ENCODE measurements around the gene CADPS2.

CADPS2 gene

DNA sequence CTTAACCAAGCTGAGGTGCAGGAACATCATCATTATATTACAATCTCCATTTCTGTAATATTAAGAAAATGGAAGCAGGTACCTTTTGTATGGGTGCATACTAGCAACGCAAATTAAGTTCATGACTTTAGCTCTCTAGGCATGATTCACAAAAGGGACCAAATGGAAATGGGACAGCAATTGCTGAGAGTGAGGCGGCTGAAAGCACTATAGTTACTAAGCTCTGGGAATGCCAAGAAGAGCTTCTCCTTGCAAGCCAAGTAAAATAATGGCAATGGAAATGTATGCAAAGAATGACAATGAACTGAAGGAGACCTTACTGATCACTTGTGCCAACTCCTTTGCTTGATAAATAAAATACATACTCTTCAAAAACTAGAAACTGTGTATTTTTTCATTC, 147.3 kb downstream of the CADPS2 start:
- TF ChIP-seq ZFX (IDR thresholded peaks at IDR 0.05; ENCODE audit: borderline replicate concordance) = no peak
- TF ChIP-seq, protein P1, sequence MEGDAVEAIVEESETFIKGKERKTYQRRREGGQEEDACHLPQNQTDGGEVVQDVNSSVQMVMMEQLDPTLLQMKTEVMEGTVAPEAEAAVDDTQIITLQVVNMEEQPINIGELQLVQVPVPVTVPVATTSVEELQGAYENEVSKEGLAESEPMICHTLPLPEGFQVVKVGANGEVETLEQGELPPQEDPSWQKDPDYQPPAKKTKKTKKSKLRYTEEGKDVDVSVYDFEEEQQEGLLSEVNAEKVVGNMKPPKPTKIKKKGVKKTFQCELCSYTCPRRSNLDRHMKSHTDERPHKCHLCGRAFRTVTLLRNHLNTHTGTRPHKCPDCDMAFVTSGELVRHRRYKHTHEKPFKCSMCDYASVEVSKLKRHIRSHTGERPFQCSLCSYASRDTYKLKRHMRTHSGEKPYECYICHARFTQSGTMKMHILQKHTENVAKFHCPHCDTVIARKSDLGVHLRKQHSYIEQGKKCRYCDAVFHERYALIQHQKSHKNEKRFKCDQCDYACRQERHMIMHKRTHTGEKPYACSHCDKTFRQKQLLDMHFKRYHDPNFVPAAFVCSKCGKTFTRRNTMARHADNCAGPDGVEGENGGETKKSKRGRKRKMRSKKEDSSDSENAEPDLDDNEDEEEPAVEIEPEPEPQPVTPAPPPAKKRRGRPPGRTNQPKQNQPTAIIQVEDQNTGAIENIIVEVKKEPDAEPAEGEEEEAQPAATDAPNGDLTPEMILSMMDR (IDR thresholded peaks at IDR 0.05) = no peak
- no peak overlapping the region for H3K27ac ChIP-seq

DNA sequence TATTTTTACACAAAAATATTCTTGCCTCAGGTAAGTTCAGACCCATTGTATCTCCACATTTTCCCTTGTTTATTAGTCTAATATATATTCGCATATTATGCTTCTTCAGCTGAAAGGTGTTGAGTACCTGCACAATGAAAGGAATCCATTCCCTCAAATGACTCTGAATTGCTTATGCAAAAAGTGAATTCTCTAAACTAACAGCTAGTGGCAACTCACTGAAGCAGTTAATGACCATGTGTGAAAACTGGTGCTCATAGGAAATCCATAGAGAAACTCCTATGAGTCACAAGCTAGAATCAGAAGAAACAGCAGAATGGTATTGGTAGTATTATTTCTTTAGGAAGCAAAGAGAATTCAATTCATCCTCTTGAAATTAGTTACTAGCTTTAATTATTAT, 150.1 kb downstream of the CADPS2 start:
- no peak overlapping the region for H3K27ac ChIP-seq
- TF ChIP-seq ZFX (IDR thresholded peaks at IDR 0.05; ENCODE audit: borderline replicate concordance) = no peak
- TF ChIP-seq, protein P1 (IDR thresholded peaks at IDR 0.05) = no peak

DNA sequence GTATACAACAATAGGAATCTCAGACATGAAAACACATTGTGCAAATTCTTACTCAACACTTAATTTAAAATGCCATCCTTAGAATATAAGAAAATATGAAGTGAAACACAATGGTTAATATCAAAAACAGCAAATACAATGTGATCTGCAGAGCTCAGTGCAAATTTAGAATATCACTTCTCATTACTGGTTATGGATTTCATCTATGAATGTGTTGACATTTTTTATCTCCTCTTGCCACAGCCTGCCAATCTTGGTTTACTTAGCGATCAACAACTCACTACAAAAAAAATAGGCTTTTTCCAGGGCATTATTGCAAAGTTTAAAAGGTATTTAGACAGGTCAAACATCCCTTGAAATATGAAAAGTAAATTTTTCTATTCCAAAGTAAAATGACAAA, 158.5 kb downstream of the CADPS2 start:
- TF ChIP-seq, protein P1 (IDR thresholded peaks at IDR 0.05) = no peak
- TF ChIP-seq ZFX (IDR thresholded peaks at IDR 0.05; ENCODE audit: borderline replicate concordance) = no peak
- H3K27ac ChIP-seq = no peak overlapping the region

DNA sequence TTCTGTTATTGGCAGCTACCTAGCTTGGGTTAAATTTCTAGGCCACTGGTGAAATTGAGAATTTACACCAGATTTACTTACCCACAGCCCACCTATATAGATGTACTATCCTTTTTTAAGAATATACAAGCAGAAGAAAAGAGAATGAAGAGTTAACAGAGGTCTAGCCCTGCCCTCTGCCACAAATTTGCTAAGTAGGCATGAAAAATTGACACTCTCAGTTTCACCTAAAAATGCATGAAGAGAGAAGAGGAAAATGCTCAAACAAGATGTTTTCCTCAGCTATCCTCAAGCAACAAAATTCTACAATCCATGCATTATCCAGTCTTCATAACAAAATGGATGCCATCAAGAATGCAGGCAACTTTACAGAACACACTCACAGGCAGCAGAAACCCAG, 158.9 kb downstream of the CADPS2 start:
- no peak overlapping the region for H3K27ac ChIP-seq
- TF ChIP-seq ZFX (IDR thresholded peaks at IDR 0.05; ENCODE audit: borderline replicate concordance) = no peak

DNA sequence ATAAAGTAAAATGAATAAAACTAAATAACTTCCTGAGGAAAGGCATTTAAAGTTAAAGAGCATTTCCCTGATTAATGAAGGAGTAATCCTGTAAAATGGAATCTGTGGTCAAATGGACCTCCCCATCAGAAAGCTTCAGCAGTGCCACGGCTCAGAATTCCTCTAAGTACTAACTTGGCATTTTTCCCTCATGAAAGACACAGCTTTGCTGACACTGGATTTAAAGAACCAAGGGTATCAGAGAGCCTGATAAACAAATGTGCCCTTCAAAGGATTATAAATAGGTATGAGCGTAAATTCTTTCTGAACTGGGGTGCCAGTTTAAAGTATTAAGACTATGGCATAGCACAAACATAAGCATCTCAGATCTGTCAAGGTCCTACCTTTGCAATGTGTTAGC, 159.4 kb downstream of the CADPS2 start:
- TF ChIP-seq ZFX (IDR thresholded peaks at IDR 0.05; ENCODE audit: borderline replicate concordance) = no peak
- TF ChIP-seq, protein P1 (IDR thresholded peaks at IDR 0.05) = no peak
- no peak overlapping the region for H3K27ac ChIP-seq

DNA sequence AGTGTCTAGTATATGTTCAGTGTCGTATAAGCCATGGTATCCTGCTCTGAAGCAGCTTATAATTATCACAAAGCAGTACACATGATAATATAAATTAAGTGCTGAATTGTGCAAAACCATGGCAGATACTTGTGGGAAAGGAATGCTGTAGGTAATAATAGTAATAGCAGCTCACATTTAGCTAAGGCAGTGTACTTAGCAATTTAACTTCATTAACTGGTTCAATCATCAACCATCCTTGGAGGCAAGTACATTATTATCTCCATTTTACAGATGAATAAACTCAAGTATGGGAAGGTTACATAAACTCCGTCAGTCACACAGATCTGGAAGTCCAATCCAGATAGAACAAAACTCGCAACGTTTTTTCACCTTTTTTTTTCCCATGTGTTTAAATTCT, 161.9 kb downstream of the CADPS2 start:
- TF ChIP-seq, protein P1 (IDR thresholded peaks at IDR 0.05) = no peak
- no peak for TF ChIP-seq ZFX (IDR thresholded peaks at IDR 0.05; ENCODE audit: borderline replicate concordance)
- no peak overlapping the region for H3K27ac ChIP-seq

DNA sequence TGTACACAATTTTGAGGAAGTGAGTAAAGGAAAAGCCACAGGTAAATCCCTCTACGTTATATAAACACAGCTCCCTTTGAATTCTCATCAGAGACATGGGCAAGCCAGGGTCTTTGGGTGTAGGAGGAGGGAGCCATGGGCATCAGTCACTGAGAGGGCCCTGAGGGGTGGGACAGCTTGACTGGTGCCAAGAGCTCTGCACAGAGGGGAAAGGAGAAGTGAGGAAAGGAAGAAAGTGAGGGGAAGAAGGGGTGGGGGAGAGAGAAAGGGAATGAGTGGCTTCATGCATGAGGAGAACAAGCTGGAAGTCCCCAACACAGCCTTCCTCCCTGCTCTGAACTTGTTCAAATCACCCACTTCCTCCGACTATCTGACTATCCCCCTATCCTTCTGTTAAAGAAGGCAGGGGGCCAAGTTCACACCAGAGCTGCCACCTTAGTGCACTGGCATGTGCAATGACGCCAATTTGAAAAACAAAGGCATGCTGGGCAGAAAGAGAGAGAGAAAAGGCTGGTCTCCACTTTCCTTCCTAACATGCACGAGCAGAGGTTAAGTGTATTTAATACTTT, 167.2 kb downstream of the CADPS2 start:
- no peak overlapping the region for H3K27ac ChIP-seq
- TF ChIP-seq, protein P1 (IDR thresholded peaks at IDR 0.05) = no peak
- no peak for TF ChIP-seq ZFX (IDR thresholded peaks at IDR 0.05; ENCODE audit: borderline replicate concordance)
